DLD1 (cell line): Measurements from ENCODE around the gene GAPDHS.

Experiments
- in situ Hi-C: cut with HindIII; loops from 2 replicates; pipeline ENCODE4 v1.10.0; 2017; ENCODE audit warnings: low sequenced_read_pairs

The GAPDHS gene

GRCh38 chr19:35585848-35586247, 52.6 kb downstream of the GAPDHS start, which contains the start of gene PMIS2:
TSS of gene PMIS2 (plus strand) at chr19:35586173. CDS start at chr19:35586260, 87 bp downstream.
- in situ Hi-C loops: no loop called here

DNA sequence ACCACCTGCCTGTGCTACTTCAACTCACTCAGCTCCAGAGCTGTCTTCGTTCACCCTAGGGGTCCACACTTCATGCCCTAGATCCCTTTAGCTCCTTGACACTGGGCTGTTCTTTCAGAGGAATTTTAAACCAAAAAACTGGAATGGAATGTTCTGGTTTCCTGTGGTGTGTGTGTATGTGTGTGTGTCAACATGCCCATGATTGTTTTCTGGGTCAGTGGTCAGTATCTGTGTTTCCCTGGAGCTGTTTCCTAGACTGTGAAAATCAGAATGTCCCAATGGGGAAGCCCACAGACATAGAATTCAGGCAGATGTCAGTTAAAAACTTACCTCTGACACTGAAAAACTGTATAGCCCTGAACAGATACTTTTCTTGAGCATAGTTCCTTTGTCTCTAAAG, 54.1 kb downstream of the GAPDHS start:
- in situ Hi-C loops: no loop called here

DNA sequence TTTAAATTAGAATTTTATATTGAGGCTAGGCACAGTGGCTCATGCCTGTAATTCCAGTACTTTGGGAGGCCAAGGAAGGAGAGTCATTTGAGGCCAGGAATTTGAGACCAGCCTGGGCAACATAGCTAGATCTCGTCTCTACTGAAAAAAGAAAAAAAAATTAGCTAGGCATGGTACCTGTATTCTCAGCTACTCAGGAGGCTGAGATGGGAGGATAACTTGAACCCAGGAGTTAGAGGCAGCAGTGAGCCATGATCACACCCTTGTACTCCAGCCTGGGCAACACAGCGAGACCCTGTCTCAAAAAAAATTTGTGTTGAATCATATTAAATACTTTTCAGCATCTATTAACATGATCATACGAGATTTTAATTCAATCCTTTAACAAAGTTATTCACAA, 57.6 kb downstream of the GAPDHS start:
- in situ Hi-C loops: no loop called here

- in situ Hi-C loops: no loop called here
These were observed 59.0 kb downstream of the GAPDHS start for GRCh38 chr19:35592226-35592625.
